Liver (tissue), 3 donors: ENCODE results near the gene DUSP9.

Experiments used
- CTCF ChIP-seq: fragments of 150-350 bp; IDR thresholded peaks from 2 replicates; pipeline ENCODE4 v1.5.1; 2017; ENCODE audit warnings: improper control_type of control experiment, low read depth, low read length; ENCODE audit not compliant: missing input control
- EGR1 ChIP-seq, 2 donors: IDR thresholded peaks; 2 replicates each; pipeline ENCODE4 v1.6.1; 2016 to 2018; ENCODE audit warnings: antibody characterized with exemption in 2 of 2, low read depth in 2 of 2
- GABPA ChIP-seq, 2 donors: IDR thresholded peaks in 1 of 2; conservative IDR thresholded peaks in 1 of 2; 2 replicates each; pipeline ENCODE4 v1.6.1; 2016; ENCODE audit warnings: antibody characterized with exemption in 2 of 2, mild to moderate bottlenecking in 1 of 2, moderate library complexity in 1 of 2
- REST ChIP-seq: IDR thresholded peaks from 2 replicates; pipeline ENCODE4 v1.6.1; 2016; ENCODE audit warnings: antibody characterized with exemption, mild to moderate bottlenecking
- TF ChIP-seq, protein P1 (sequence below): IDR thresholded peaks from 2 replicates; pipeline ENCODE4 v1.6.1; 2016; ENCODE audit warnings: antibody characterized with exemption
- TF ChIP-seq, protein P2 (sequence below): IDR thresholded peaks from 2 replicates; pipeline ENCODE4 v1.6.1; 2016; ENCODE audit warnings: antibody characterized with exemption
- donor health status: healthy.
- donor health status: healthy.

- TF ChIP-seq, protein P1, sequence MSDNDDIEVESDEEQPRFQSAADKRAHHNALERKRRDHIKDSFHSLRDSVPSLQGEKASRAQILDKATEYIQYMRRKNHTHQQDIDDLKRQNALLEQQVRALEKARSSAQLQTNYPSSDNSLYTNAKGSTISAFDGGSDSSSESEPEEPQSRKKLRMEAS, result no peak
- TF ChIP-seq CTCF, result no peak
- TF ChIP-seq GABPA (IDR thresholded peaks at IDR 0.05 in 1 of 2, conservative IDR thresholded peaks at IDR 0.05 in 1 of 2), result no peak
- no peak for TF ChIP-seq EGR1 (IDR thresholded peaks at IDR 0.05; ENCODE audit: low read depth in 2 of 2)
- no peak for TF ChIP-seq REST
- TF ChIP-seq, protein P2, sequence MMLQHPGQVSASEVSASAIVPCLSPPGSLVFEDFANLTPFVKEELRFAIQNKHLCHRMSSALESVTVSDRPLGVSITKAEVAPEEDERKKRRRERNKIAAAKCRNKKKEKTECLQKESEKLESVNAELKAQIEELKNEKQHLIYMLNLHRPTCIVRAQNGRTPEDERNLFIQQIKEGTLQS, result no peak
These were observed 21.6 kb upstream of the DUSP9 start for GRCh38 chrX:153625271-153626024.
